ENCODE results near the gene TPST2. TPM values are rescaled to one million over a fixed set of nuclear protein-coding genes. Genes with fewer than 3 reads are reported as not detected.

Gene TPST2
- total and polyA plus RNA-seq, 3 donors from 2014 or later: 32.8 to 218 (median 169) TPM

GRCh38 chr22:26565181-26565580 lies 24.8 kb downstream of the TPST2 start:
- peaks cover 9% of the 10 kb centered on the region for H3K4me1 ChIP-seq
- no peaks in the 10 kb centered on the region for H3K27me3 ChIP-seq
- H3K4me3 ChIP-seq: no peak overlapping the region
- TF ChIP-seq POLR2A (IDR thresholded peaks at IDR 0.05) (no peak), CTCF (IDR thresholded peaks at IDR 0.05) (no peak)
- 76 to 89% methylated on average over 6 of the region's 6 CpGs for WGBS, 2 donors
- DNase-seq: no peak
- intact Hi-C loops (cut with DNase I; ENCODE audit: low total_unique reads): no loop called here
- H3K36me3 ChIP-seq (ENCODE audit: low read depth, missing control alignments): no peaks in the 10 kb centered on the region
- H3K9me3 ChIP-seq: no peaks in the 10 kb centered on the region
- H3K27ac ChIP-seq: no peak overlapping the region

- Histone ChIP-seq H3K27ac (no peak overlapping the region), H3K4me3 (no peak overlapping the region), H3K4me1 (peaks cover 14% of the 10 kb centered on the region), H3K27me3 (no peaks in the 10 kb centered on the region), H3K36me3 (ENCODE audit: low read depth, missing control alignments) (no peaks in the 10 kb centered on the region), H3K9me3 (no peaks in the 10 kb centered on the region)
- intact Hi-C loops (cut with DNase I; ENCODE audit: low total_unique reads): no loop called here
- DNase-seq: no peak
- TF ChIP-seq CTCF (IDR thresholded peaks at IDR 0.05): no peak
- no peak for TF ChIP-seq POLR2A (IDR thresholded peaks at IDR 0.05)
- 88 to 94% methylated on average over 3 of the region's 3 CpGs for WGBS, 2 donors
These were observed 25.3 kb downstream of the TPST2 start for GRCh38 chr22:26564672-26565071.

GRCh38 chr22:26564181-26564580 lies 25.8 kb downstream of the TPST2 start:
- intact Hi-C loops (cut with DNase I; ENCODE audit: low total_unique reads): no loop called here
- WGBS, 2 donors: 81 to 91% methylated on average over 4 to 8 of the region's 8 CpGs
- H3K4me3 ChIP-seq: no peak overlapping the region
- TF ChIP-seq CTCF (IDR thresholded peaks at IDR 0.05): no peak
- TF ChIP-seq POLR2A (IDR thresholded peaks at IDR 0.05): no peak
- H3K4me1 ChIP-seq: peaks cover 14% of the 10 kb centered on the region
- H3K9me3 ChIP-seq: no peaks in the 10 kb centered on the region
- no peak overlapping the region for H3K27ac ChIP-seq
- no peaks in the 10 kb centered on the region for H3K36me3 ChIP-seq (ENCODE audit: low read depth, missing control alignments)
- H3K27me3 ChIP-seq: no peaks in the 10 kb centered on the region
- no peak for DNase-seq

DNA sequence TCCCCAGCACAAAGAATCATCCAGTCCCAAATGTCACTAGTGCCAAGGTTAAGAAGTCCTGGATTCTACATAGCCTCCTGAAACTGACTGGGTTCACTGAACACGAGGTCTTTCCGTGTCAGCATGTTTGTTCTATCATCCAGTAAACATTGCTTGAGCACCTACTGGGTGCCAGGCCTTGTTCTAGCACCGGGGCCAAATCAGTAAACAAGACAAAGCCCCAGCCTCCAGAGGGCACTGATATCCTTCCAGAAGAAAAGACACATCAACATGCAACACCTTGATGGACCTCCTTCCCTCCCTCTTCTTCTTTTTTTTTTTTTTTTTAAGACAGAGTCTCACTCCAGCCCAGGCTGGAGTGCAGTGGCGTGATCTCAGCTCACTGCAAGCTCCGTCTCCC lies 26.9 kb downstream of the TPST2 start:
- no peak overlapping the region for H3K4me3 ChIP-seq
- H3K27ac ChIP-seq: no peak overlapping the region
- H3K36me3 ChIP-seq (ENCODE audit: low read depth, missing control alignments): no peaks in the 10 kb centered on the region
- no peak for DNase-seq
- intact Hi-C loops (cut with DNase I; ENCODE audit: low total_unique reads): no loop called here
- WGBS, 2 donors: 78 to 79% methylated on average over 5 of the region's 5 CpGs
- H3K27me3 ChIP-seq: no peaks in the 10 kb centered on the region
- no peaks in the 10 kb centered on the region for H3K9me3 ChIP-seq
- peaks cover 25% of the 10 kb centered on the region for H3K4me1 ChIP-seq
- no peak for TF ChIP-seq POLR2A (IDR thresholded peaks at IDR 0.05)
- TF ChIP-seq CTCF (IDR thresholded peaks at IDR 0.05): no peak

DNA sequence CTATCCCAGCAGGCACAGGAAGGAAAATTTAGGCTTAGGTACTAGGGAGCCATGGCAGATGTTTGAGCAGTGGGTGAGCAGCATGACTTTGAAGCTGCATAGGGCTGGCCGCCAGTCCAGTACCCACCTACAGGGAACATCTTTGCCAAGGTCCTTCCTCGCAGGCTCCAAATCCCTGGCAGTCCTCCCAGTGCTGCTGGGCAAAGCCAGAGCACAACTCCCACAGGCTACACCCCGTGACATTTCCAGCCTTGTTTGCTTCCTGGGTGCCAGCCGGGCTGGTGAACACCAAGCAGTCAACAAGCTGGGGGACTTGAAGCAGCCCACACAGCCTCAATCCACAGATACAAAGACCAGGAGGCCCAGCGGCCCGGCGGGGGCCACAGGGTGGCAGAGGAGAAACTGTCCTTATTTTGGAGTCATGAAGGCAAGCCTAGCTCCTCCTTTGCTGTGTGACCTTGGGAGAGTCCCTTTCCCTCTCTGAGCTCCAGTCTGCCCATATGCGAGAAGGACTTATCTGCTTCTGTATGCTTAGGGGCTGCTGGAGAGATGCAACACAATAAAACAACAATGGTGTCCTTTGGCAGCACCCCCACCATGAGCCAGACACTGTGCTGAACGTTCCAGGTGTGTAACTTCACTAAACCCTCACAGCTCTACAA lies 28.0 kb downstream of the TPST2 start:
- intact Hi-C loops (cut with DNase I; ENCODE audit: low total_unique reads): no loop called here
- H3K27ac ChIP-seq: no peak overlapping the region
- no peaks in the 10 kb centered on the region for H3K36me3 ChIP-seq (ENCODE audit: low read depth, missing control alignments)
- WGBS, 2 donors: 57 to 63% methylated on average over 9 of the region's 9 CpGs
- no peaks in the 10 kb centered on the region for H3K27me3 ChIP-seq
- H3K4me3 ChIP-seq: no peak overlapping the region
- H3K9me3 ChIP-seq: no peaks in the 10 kb centered on the region
- H3K4me1 ChIP-seq: peaks cover 31% of the 10 kb centered on the region
- TF ChIP-seq CTCF (IDR thresholded peaks at IDR 0.05) (no peak), POLR2A (IDR thresholded peaks at IDR 0.05) (no peak)
- peak; percentile 94 for DNase-seq

All from testis (tissue), 3 donors.